ENCODE results near the gene MRPL23. TPM values are rescaled to one million over a fixed set of nuclear protein-coding genes. Genes with fewer than 3 reads are reported as not detected.

The MRPL23 gene
- total RNA-seq, 4 donors from 2014 or later: 36.7 to 196 (median 101) TPM

DNA sequence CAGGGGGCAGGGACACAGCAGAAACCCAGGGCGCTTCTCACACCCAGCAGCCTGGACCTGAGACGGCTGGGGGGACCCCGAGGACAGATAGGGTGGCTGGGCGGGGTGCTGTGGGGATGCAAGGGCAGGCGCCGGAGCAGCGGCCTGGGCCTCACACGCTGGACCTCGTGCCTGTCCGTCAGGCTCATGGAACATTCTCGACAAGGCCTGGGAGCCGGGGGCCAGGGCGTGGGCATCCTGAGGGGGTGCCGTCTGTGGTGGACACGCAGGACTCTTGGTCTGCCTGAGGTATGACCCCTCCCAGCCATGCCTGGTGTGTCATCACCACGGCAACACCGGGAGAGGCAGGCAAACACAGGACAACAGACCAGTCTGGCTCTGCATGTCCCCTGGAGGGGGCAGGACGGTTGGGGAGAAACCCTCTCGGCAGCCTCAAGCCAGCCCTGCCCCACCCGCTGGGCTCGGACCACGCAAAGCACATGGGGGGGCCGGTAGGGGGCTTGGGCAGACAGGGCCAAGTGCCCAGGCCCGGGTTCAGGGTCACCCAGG, 21.4 kb downstream of the MRPL23 start:
- H3K27ac ChIP-seq: no peak overlapping the region
- intact Hi-C loops (cut with DNase I; ENCODE audit: low total_unique reads): no loop called here
- no peak overlapping the region for H3K4me3 ChIP-seq
- DNase-seq: peak in 1 of 2 donors; percentile 16
- H3K9me3 ChIP-seq: no peaks in the 10 kb centered on the region
- no peaks in the 10 kb centered on the region for H3K4me1 ChIP-seq
- TF ChIP-seq, protein P1, sequence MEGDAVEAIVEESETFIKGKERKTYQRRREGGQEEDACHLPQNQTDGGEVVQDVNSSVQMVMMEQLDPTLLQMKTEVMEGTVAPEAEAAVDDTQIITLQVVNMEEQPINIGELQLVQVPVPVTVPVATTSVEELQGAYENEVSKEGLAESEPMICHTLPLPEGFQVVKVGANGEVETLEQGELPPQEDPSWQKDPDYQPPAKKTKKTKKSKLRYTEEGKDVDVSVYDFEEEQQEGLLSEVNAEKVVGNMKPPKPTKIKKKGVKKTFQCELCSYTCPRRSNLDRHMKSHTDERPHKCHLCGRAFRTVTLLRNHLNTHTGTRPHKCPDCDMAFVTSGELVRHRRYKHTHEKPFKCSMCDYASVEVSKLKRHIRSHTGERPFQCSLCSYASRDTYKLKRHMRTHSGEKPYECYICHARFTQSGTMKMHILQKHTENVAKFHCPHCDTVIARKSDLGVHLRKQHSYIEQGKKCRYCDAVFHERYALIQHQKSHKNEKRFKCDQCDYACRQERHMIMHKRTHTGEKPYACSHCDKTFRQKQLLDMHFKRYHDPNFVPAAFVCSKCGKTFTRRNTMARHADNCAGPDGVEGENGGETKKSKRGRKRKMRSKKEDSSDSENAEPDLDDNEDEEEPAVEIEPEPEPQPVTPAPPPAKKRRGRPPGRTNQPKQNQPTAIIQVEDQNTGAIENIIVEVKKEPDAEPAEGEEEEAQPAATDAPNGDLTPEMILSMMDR (IDR thresholded peaks at IDR 0.05): no peak
- no peak for TF ChIP-seq POLR2A (IDR thresholded peaks at IDR 0.05)
- H3K36me3 ChIP-seq: no peaks in the 10 kb centered on the region
- H3K27me3 ChIP-seq: no peaks in the 10 kb centered on the region

DNA sequence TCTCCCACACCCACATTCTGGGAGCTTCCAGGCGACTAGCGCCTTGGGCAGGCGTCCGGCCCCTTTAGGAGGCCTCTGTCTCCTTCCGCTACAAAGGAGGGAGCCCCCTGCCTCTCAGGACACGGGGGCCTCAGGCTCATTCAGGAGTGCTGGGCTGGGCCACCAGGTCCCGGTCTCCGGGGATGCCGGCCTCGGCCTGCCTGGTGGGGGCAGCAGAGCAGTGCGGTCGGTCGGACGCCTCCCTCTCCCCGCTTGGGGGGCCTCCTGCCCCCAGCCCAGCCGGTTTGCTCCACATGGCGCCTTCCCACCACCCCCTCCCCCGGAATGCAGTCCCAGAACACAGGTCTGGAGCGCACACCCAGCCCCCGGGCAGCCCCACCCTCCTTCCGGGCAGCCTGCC, 21.9 kb downstream of the MRPL23 start:
- H3K36me3 ChIP-seq: no peaks in the 10 kb centered on the region
- no peak overlapping the region for H3K4me3 ChIP-seq
- no peaks in the 10 kb centered on the region for H3K27me3 ChIP-seq
- intact Hi-C loops (cut with DNase I; ENCODE audit: low total_unique reads): no loop called here
- no peaks in the 10 kb centered on the region for H3K4me1 ChIP-seq
- TF ChIP-seq, protein P1 (IDR thresholded peaks at IDR 0.05): no peak
- no peak for TF ChIP-seq POLR2A (IDR thresholded peaks at IDR 0.05)
- H3K27ac ChIP-seq: no peak overlapping the region
- no peaks in the 10 kb centered on the region for H3K9me3 ChIP-seq
- DNase-seq: no peak

DNA sequence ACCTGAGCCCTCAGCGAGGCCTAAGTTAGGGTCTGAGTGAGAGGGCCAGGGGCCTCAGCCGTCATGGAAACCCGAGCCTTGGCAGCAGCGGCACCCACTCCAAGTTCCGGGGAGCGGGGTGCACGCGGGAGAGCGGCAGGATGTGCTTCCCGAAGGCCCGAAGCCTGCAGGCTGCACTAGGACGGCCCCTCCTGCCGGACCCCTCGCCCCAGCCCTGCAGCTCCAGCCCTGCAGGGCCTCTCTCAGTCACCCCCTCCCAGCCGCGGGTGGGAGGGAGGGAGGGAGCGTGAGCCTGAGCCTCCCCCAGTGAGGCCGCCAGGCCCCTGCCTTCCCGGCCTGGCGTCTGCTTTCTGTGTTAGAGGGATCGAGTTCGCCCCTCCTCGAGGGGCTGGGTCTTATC, 22.6 kb downstream of the MRPL23 start:
- H3K27me3 ChIP-seq: no peaks in the 10 kb centered on the region
- H3K36me3 ChIP-seq: no peaks in the 10 kb centered on the region
- H3K9me3 ChIP-seq: no peaks in the 10 kb centered on the region
- intact Hi-C loops (cut with DNase I; ENCODE audit: low total_unique reads): no loop called here
- DNase-seq: no peak
- no peak overlapping the region for H3K4me3 ChIP-seq
- H3K4me1 ChIP-seq: no peaks in the 10 kb centered on the region
- TF ChIP-seq, protein P1 (IDR thresholded peaks at IDR 0.05): no peak
- no peak for TF ChIP-seq POLR2A (IDR thresholded peaks at IDR 0.05)
- no peak overlapping the region for H3K27ac ChIP-seq

DNA sequence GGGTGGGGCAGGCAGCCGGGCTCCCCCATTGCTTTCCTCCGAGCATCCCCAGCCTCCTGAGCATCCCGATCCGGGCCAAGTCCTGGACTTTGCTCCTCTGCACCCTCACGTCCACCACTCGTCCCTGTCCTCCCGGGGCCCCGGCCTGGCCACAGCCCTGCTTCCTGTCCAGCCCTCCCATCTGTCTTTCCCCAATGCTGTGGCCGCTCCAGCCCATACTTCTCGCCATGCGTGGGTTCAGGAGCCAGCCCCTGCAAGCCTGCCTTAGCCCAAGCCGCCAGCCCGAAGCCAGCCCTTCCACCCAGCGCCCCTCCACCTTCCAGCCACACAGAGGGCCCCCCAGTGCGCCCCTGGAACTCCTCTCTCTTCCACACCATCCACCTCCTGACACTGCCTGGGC, 23.8 kb downstream of the MRPL23 start:
- Histone ChIP-seq H3K4me3 (no peak overlapping the region), H3K4me1 (no peaks in the 10 kb centered on the region), H3K27me3 (no peaks in the 10 kb centered on the region), H3K36me3 (no peaks in the 10 kb centered on the region), H3K9me3 (no peaks in the 10 kb centered on the region), H3K27ac (no peak overlapping the region)
- intact Hi-C loops (cut with DNase I; ENCODE audit: low total_unique reads): no loop called here
- TF ChIP-seq, protein P1 (IDR thresholded peaks at IDR 0.05): no peak
- TF ChIP-seq POLR2A (IDR thresholded peaks at IDR 0.05): no peak
- peak in 1 of 2 donors; percentile 13 for DNase-seq

DNA sequence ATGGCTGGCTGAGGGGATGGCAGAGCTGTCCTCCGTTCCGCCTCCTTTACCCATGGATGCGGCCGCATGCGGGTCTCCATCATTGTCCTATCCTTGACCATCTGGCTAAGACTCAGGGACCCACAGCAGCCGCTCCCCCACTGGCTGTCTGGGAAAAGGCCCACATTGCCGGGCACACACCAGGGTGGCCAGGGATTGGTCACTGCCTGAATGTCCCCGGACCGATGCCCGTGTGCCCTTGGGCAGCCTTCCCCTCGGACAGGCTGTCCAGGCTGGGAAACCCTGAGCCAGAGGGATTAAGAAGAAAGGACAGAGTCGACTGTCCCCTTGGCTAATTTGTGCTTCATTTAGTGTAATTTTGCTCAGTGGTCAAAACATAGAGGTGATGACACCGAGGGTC, 28.1 kb downstream of the MRPL23 start:
- intact Hi-C loops (cut with DNase I; ENCODE audit: low total_unique reads): no loop called here
- Histone ChIP-seq H3K4me3 (no peak overlapping the region), H3K36me3 (no peaks in the 10 kb centered on the region), H3K4me1 (no peaks in the 10 kb centered on the region), H3K27me3 (no peaks in the 10 kb centered on the region), H3K9me3 (no peaks in the 10 kb centered on the region), H3K27ac (no peak overlapping the region)
- no peak for DNase-seq
- TF ChIP-seq, protein P1 (IDR thresholded peaks at IDR 0.05): no peak
- no peak for TF ChIP-seq POLR2A (IDR thresholded peaks at IDR 0.05)

All from uterus (tissue), 4 donors.